GM21423 (cell line): ENCODE measurements around the gene NRL.

Experiments
- ATAC-seq: cut with Tn5 transposase; IDR thresholded peaks from one replicate; pipeline ENCODE4 v1.9.1; 2021; ENCODE audit warnings: mild to moderate bottlenecking, moderate library complexity; ENCODE audit not compliant: unreplicated experiment

NRL gene

GRCh38 chr14:24100982-24101494 is 13.7 kb downstream of the NRL start:
- no peak for ATAC-seq

DNA sequence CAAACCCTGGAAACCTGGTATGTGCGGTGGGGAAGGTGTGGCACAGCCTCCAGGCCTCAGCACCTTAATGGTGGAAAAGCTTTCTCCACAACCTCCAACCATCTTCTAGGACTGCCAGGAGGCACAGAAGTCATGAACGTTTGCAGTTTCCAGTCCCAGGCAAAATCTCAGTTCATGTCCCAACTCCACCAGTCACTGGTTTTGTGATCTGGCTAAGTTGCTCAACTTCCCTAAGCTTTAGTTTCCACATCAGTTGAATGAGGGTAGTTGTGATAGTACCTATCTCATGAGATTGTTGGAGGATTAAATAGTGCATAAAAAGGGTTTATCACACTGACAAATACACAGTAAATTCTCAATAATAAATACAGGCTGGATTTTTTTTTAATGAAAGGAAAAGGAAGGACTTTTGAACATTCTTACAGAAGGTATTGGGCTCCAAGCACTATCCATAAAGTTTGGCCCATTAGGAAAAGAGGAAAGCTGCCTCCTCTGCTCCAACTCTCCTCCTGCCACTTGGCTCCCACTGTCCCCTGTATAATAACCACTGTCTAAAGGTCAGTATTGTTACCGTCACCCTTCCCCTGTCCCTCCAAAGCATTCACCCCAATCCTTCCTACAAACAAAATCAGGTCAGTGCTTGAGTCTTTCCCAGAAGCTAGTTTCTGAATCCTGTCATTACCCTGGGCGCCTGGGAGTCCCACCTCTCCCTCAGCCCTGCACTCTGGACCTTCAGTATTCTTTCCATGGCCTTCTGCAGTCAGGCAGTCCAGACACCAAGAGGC is 14.4 kb downstream of the NRL start:
- no peak for ATAC-seq

DNA sequence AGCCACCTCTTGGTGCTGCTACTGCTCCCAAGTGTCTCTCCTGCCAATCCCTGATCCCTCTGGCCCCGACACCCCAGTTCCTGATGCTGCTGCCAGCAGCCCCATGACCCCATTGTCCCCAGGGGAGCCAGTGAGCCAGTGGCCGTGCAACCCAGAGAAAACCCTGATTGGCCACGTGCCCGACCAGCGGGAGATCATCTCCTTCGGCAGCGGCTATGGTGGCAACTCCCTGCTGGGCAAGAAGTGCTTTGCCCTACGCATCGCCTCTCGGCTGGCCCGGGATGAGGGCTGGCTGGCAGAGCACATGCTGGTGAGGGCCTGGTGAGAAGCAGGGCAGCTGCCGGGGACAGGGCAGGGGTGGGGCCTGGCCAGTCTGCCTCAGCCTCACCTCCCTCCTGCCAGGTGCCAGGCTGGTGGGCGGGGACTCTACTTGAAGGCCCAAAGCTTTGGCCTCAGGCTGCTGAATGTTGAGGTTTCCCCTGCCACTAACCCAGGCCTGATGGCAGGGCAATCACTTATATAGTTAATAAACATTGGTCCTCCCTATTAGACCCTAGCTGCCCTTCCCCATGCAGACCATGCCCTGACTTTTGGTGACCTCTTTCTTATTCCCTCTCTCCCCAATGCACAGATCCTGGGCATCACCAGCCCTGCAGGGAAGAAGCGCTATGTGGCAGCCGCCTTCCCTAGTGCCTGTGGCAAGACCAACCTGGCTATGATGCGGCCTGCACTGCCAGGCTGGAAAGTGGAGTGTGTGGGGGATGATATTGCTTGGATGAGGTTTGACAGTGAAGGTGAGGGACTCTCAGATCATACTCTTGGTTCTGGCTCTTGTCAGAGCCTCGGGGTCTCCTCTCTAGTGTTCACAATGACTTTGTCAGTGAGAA is 15.6 kb downstream of the NRL start:
- no peak for ATAC-seq

DNA sequence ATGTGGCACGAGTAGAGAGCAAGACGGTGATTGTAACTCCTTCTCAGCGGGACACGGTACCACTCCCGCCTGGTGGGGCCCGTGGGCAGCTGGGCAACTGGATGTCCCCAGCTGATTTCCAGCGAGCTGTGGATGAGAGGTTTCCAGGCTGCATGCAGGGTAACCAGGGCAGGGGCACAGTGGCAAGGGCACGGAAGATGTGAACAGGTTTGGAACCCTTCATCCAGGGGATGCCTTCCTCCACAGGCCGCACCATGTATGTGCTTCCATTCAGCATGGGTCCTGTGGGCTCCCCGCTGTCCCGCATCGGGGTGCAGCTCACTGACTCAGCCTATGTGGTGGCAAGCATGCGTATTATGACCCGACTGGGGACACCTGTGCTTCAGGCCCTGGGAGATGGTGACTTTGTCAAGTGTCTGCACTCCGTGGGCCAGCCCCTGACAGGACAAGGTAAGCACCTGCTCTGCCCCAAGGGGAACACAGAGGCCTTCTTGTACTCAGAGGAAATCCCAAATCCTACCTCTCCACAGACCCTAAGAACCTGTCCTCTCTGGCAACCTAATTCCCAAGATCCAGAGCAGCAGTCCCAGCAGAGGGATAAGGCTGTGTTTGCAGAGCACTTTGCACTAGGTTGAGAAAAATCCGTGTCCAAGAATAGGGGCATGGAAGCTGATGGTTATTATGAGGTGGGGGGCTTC is 16.4 kb downstream of the NRL start:
- ATAC-seq, result no peak

DNA sequence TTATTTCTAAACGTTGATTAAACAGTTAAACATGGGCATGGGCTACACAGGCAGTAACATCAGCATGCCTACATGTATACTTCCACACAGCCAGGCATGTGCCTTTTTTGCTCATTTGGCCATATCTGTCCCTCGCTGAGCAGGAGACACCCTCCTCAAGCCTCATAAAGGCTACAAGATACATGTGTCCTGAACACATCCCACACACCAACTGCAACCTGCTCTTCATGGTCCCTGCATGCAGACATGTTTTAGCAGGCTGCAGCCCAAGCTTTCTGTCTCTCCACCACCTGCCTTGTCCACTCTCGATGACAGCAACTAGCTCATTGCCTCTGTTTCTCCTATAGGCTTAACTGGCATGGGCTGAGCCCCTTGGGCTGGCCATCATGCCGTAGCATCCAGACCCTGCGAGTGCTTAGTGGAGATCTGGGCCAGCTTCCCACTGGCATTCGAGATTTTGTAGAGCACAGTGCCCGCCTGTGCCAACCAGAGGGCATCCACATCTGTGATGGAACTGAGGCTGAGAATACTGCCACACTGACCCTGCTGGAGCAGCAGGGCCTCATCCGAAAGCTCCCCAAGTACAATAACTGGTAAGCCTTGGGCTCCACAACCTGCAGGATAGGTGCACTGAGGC is 18.1 kb downstream of the NRL start:
- no peak for ATAC-seq

GRCh38 chr14:24095271-24096068 is 19.3 kb downstream of the NRL start:
- peak; percentile 63 for ATAC-seq

- ATAC-seq, result no peak
Measured at GRCh38 chr14:24094841-24095270, 19.9 kb downstream of the NRL start.

- peak; percentile 46 for ATAC-seq
Measured at GRCh38 chr14:24093901-24094840, 20.6 kb downstream of the NRL start, which contains the start of gene PCK2. PCK2 (plus strand) TSS chr14:24094311; CDS start chr14:24094406, 95 bp downstream.

DNA sequence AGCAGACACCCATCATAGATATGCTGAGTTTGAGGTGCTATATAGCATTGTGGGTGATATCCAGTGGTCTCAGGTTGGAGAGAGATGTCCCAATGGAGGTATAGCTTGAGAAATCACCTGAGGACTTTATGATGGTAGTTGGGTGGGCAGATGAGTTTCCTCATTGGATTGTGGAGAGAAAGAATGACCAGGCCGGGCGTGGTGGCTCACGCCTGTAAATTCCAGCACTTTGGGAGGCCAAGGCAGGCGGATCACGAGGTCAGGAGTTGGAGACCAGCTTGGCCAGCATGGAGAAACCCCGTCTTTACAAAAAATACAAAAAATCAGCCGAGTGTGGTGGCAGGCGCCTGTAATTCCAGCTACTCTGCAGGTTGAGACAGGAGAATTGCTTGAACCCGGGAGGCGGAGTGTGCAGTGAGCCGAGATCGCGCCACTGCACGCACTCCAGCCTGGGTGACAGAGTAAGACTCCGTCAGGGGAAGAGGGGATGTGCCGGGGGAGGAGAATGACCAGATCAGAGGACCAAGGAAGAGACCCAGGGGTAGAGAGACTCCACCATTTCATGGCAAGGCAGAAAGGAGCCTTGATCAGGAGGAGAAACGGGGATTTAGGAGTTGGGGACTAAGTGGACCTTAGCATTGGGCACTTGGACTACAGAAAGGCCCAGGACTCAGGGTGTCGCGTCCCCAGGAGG is 21.4 kb downstream of the NRL start:
- ATAC-seq, result no peak

GRCh38 chr14:24092505-24093206 is 22.1 kb downstream of the NRL start:
- ATAC-seq, result no peak

DNA sequence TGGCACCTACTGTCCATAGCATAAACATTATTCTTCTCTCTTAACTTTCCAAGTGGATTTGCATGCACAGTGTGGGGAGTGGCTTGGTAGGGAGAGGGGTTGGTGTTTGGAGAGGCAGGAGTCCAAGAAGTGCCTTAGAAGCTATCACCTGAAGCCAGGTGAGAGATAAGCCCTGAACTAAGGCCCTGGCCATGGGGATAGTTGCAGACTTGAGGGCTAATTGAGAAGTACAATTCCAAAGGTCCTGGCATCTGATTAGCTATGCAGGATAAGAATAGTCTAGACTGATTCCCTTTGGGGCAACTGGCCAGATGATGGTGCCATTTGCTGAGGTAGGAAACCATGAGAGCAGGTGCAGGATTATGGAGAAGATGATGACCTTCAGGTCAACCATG is 22.6 kb downstream of the NRL start:
- ATAC-seq, result no peak

GRCh38 chr14:24089890-24090289 is 24.9 kb downstream of the NRL start:
- no peak for ATAC-seq

GRCh38 chr14:24088095-24088494 is 26.7 kb downstream of the NRL start:
- ATAC-seq, result no peak

DNA sequence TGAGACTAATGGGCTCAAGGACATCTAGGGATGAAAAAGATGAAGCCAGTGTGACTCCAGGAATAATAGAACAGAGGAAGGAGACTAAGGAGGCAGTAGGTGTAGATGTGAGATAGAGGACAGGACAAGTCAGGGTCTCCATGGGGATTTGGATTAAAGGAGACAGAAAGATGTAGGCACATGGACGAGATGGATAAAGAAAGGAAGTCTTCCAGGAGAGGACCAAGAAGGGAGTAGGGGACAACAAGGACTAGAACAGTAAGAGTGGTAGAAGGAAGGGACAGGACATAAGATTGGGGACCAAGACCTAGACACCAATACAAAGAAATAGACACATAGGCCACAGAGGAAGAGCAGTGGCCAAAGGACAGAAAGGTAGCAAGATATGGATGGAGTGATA is 27.7 kb downstream of the NRL start:
- no peak for ATAC-seq

DNA sequence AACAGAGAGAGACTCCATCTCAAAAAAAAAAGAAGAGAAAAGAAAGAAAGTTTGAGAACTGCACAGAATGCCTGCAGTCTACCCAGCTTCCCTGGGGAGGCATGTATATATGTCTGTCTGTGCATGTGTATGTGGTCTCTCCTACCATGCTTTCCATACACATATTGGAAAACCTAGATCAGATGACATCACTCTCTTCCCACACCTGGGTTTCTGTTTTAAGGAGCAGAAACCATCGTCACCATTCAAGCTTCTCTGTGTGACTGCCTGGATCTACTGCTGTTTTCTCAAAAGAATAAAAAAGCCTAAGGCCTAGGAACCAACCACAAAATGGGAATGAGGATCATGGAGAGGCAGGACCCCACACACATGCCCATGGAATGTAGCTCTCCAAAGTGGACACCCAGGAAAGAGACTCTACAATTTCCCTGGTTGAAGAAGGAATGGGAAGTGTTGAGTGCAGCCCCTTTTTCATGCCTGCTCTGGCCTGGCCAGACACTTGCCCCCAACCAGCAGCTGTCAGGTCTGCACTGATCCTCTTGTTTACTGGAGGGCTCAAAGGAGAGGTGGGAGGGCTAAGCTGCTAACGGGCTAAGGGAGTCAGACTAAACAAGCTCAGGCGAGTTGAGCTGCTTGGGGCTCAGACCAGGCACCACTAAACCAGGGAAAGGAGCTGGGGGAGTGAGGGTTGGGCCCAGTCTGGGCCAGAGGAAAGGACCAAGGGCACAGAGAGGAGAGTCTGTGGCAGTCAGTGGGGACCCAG is 28.4 kb downstream of the NRL start:
- no peak for ATAC-seq

DNA sequence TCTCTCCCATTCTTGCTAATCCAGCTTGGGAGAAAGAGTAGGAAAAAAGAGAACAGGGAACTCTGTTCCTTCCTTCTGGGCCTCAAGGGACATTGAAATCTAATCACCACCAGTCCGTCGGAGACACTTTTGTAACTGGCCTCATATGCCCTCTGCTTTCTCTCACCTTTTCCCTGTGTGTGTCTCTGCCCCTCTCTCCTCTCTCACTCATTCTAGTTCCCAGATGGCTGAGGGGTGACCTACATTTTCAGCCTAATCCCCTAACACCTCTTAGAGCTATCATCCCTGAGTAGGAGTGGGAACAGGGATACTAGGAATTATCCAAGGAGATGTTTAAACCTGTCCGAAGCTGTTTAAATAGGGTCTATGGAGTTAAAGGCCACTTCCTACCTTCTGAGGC is 29.5 kb downstream of the NRL start:
- ATAC-seq, result no peak

DNA sequence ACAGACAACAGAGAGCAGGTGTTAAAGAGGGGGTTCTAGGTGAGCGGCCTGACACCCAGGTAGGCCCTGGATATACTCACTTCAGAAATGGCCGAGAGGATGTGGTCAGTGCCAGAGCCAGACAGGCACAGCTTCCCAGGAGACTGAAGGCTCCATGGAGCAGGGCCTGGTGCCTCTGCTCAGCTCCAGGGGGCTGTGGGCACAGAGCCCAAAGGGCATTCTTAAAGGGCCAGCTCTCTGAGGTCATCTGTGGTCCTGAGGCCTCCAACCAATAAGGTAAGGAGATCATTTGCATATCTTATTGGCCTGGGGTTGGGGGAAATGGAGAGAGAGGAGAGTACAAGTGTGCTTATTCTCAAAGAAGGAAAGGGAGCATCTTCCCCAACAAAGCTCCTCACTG is 30.3 kb downstream of the NRL start:
- no peak for ATAC-seq
